Activated T-cell treated with anti-CD3 and anti-CD28 coated beads for 48 hours (primary cell): ENCODE measurements around the gene CACNA1F.

Experiments
- DNase-seq: peaks from one replicate; pipeline ENCODE4 v3.0.0-alpha.2; 2020; ENCODE audit warnings: low read depth

Gene CACNA1F

DNA sequence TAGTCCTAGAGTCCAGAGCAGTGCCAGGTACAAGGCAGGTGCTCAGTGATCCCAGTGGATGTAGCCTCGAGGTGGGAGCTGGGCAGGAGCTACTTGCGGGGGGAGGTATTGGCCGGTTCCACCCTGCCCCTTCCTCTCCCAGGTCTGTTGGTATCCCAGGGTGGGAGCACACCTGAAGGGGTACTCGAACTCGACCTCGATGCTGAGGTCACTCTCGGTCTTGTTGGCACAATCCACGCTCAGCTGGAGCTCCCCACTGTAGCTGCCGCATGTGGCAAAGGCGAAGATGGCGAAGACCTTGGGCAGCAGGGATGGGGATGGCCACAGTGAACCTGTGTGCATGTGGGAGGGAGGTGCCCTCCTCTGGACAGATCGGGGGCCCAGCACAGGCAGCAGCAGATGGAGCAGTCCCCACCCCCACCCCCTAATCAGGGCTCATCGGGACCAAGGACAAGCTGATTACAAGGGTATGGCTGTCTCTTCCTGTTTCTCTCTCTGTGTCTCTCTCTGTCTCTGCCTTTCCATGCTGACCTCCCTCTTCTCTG lies 35.5 kb downstream of the CACNA1F start:
- no peak for DNase-seq

DNA sequence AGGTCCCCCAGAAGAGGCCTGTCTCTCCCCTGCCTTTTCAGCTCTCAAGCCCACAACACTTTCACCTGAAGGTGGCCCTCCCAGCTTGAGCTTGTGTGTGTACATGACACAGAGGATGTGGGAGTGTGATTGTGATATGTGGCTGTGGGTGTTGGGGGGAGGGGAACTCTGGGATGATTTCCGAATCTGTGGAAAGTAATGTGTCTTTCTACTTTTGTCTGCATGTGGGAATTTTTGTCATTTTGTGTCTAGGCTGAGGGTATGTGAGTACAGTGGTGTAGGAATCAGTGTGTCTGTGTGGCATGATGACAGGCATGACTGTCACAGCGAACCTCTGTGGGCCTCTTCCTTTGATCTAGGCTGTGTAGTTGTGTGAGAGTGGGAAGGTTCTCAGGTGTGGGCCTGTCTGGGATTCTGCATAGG lies 39.6 kb downstream of the CACNA1F start:
- no peak for DNase-seq

DNA sequence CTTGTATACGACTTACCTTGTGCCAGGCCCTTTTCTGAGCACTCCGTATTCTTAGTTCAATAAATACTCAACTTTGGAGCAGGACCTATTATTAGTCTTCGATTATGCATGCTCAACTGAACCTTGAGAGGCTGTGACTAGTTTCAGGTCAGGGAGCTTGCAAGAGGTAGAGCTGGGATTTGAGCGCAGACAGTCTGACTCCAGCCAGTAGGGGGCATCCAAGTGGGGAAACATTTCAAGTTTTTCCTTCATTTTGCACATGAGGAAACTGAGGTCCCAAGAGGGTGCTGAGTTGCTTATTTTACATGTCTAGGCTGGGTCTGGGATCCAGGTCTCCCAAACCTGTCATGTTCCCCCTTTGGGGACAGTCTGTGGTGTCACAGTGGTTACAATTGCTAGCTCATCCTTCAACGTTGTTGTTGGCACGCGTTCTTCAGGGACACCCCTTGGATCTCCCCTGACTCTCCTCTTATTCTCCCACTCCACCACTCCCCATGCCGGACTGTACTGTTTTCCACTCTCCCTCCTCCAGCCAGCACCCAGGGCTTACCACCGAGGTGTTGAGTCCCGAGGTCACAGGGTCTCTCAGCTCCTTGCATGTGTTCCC lies 40.3 kb downstream of the CACNA1F start:
- no peak for DNase-seq

DNA sequence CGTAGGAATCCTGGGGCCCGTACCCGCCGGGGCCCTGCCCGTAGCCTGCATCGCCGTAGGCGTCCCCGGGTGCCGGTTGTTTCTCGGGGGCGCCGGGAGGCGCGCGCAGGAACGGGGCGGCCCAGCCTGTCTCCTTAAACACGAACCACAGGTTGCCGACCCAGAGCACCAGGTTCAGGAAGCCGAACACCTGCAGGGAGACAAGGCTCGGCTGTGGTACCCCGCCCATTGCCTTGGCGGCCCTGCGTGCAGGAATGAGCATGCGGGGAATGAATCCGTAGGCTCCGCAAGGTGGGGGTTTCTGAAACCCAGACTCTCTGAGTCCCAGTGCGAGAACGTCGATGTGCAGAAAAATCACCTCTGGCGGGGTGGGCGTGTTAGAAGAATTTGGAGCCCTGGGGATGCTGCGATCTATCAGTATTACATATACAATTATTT lies 41.5 kb downstream of the CACNA1F start:
- DNase-seq: no peak

DNA sequence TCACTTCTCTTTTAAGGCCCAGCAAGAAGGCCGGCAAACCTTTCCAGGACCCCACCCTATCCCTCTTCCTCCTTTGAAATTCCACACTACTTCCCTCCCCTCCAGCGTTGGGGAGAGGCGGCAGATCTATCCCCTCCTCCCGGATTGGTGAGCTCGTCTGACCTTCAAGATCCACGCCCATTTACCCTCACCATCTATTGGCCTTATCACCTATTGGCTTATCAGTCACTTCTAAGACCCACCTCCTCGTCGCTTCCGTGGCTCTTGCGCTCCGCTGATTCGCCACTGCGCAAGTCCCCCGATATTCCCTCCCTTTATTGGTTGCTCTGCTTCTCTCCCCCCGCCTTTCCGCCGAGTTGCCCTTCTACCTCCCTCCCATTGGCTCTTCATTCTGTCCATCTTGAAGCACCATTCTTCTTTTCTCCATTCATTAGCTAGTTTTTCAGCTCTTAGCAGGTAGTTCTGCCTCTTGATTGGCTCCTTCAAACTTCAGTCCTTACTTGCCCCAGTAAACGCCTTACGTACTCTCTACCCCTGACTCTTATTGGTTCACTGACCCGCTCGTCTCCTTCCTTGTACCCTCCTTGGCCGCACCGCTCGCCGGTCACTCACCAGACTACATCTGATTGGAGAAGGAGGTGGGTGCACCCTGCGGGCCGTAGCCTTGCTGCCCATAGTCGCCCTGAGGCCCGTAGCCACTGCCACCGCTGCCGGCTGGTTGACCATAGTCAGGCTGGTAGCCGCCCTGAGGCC lies 42.1 kb downstream of the CACNA1F start:
- peak; percentile 70 for DNase-seq

DNA sequence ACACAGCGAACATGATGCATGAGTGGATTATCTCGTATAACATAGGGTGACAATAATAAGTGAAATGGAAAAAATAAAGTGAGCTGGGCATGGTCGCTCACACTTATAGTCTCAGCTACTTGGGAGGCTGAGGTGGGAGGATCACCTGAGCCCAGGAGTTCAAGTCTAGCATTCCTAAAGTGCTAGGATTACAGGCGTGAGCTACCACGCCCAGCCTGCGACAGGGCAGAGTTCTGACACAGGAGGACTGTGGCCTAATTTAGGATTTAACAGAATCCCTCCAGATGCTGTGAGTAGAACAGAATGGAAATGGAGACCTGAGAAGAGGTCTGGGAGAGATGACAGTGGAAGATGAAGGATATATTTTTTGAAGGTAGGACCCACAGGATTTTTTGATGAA lies 43.5 kb downstream of the CACNA1F start:
- no peak for DNase-seq

DNA sequence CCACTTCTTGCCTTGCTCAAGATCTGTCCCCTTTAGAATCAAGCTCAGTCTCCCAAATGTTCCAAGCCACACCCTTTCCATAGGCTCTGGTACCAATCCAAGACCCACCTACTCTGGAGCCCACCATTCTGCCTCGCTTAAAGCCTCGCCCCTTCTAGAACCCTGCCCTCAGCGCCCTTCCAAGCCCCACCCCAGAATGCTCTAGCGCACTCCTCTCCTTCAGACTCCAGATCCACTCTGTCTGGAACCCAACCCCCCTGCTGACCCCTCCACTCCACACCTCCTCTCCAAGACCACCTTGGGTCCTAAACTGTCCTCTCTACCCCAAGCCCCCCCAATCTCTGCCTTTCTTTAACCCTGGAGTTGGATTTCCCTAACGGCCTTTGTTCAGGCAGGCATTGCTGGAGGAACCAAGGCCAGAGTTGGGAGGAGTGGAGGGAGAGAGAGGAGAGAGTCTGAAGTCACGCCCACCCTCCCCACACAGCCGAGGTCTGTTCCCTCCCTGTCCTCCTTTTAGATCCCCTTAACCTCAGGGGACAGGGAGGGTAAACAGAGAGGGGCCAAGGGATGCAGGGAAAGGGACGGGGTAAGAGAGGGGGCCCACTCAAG lies 44.6 kb downstream of the CACNA1F start:
- DNase-seq: no peak

DNA sequence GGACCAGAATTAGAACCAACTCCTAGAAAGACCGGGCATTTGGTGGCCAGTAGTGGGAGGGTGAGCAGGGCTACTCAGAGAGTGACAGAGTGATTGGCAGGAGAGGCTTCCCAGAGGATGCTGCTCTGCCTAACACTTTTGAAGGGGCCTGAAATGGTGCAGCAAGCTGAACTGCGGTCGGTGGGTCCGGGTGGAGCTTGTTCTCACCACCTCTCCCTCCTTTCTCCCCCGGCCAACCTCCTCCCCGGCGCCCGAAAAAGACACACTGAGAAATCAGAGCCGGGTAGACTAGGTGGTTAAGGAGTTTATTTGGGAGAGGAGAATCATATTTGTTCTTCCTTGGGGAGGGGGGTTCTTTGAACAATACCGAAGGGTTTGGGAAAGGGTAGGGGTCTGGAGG lies 45.6 kb downstream of the CACNA1F start:
- DNase-seq: no peak

DNA sequence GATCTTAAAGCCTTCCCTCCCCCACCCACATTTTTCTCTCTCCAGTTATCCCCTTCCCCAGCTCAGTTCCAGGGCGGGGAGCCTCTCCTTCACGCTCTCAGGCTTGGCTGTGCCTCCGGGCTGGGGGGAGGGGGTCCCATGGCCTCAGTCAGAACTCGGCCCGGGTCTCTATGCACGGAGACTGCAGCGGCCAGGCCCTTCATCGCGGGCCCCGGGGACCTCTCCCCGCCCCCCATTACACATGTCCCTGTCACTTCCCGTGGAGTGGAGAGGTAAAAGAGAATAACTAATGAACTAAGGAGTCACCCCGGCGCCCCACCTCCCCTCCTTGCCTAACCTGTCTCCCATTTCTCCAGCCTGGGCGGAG lies 46.1 kb downstream of the CACNA1F start:
- DNase-seq: no peak

DNA sequence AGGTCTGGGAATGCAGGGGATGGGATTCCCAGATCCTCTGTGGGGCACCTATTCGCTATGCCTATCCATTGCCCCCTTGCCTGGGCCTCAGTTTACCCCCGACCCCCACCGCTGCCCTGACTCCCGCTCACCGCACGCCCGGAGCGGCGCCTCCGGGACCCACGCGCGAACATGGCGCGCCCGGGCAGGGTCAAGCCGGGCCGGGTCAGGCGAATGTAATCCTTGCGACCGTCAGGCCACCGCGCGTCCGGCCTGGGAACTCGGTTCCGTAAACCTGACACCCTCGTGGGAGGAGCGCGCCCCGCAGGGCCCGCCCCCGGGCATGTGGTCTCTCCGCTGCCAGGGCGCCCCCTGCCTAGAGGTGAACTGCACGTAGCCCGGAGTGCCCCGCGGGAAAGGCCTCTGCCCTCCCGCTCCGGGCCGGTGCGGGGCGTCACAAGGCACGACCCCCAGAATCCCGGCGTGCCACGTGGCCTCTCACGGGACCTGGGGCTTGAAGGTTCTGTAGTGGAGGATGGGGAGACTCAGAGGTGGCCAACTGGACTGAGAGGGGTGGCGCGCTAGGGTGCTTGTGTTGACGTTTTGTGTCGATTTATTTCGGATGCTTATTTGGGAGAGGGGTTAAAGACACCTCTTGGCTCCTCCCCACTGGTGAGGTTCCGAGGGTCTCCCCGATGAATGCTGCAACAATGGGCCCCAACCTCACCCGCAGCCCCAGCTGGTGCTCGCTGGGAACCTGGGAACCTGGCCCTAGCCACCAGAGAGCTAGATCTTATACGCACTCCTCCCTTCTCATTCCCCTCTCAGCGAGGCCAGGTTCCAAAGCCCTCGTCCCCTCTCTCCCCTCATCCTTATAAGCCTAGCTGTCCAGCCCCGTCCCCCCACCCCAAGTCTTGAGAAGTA lies 46.8 kb downstream of the CACNA1F start, which contains the start of gene PRICKLE3:
TSS of gene PRICKLE3 (minus strand) at position 249 of the 903 bp plus-strand sequence. CDS start at position 173, 76 bp downstream.
- peak; percentile 76 for DNase-seq

DNA sequence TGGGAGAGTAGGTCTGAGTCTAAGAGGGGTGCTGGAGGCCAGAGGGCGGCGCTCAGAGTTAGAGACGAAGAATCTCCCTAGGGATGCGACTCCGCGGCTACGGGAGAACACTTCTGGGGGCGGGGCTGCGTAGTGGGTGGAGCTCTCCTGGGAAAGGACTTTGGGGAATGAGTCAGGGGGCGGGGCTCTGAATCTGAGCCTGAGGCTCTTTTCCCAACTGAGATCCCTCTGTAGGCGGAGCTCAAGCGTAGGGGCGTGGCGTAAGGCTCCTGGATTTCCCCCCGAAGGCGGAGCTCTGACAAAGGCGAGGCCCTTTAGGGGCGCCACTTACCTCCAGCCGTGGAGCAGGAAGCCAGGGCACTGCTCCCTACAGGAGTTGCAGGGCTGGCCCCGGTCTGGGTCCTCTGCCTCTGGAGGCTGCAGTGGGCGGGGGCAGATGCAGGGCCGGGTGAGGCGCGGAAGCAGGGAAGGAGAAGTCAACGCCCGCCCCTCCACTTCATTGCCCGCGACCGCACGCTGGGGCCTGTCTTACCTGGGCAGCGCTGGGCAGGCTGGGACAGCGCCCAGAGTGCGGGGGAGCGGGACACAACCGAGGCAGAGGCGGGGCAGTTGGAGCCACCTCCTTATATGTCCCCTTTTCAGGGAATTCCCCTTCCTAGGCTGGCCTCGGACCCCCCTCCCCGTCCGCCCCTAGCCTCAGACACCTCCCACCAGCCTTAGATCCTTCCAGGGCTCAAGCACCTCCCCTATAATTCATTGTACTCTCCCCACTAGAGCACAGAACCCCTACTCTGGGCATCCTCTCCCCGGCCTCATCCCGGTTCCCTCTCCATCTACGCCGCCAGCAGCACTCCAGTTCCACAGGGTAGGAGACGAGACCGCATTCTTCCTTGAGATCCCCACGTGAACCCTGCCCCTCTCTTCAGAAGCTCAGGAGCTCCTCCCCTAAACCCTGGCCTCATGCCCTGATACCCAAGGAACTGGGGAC lies 48.6 kb downstream of the CACNA1F start:
- DNase-seq: no peak

DNA sequence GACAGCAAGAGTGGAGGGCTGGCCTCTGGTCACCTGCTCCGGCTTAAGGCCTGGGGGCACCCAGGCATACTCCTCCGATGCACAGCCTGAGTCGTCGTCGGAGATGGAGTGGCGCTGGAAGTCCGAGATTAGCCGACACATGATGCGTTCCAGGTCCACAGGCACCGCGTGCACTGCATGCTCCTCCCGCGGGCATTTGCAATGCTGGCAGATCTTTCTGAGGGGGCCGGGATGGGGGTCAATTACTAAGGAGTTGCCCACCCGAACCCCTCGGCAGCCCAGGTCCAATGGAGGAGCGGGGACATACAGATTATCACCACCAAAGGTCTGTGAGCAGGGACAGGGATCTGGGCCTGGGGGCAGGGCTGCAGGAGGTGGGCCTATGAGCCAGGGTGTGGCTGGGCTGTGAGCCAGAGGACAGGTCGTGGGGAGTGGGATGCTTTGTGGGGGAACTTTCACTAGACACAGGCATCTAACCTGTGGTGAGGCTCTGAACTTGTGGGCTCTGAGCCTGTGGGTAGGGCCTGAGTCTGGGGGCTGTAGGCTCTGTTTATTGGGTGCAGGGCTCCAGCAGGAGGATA lies 49.3 kb downstream of the CACNA1F start:
- no peak for DNase-seq

DNA sequence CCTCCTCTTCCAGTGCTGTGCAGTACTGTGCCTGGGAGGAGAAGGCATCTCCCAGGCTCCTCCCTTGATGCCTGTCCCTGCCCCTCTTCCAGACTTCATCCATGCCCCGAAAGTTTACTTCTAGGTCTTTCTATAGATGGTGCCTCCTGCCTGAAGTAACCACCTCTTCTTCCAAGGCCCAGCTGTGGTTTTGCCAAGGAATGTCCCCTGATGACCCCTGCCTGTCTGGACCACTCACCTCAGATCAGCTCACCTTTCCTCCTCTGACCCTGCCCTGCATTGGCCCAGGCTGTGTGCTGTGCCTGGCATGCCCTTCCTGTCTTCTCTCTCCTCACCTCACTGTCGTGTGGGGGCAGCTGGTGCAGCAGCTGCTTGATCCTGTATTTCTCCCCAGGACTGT lies 53.8 kb downstream of the CACNA1F start:
- no peak for DNase-seq

DNA sequence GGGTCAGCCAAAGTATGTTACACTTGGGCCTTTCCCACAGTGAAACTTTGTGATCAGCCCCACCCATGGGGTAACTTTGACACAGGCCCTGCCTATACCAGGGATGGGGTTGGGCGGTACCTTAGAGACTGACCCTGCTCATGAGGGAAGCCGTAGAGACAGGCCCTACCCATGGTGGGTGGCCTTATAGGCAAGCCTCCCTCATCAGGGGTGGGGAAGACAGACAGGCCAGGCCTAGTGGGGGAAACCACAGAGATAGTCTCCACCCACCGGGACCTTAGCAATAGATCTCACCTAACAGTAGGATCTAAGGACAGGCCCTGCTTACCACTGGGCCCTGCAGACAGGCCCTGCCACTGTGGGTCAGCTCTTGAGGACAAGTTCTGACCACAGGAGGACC lies 54.6 kb downstream of the CACNA1F start:
- no peak for DNase-seq

DNA sequence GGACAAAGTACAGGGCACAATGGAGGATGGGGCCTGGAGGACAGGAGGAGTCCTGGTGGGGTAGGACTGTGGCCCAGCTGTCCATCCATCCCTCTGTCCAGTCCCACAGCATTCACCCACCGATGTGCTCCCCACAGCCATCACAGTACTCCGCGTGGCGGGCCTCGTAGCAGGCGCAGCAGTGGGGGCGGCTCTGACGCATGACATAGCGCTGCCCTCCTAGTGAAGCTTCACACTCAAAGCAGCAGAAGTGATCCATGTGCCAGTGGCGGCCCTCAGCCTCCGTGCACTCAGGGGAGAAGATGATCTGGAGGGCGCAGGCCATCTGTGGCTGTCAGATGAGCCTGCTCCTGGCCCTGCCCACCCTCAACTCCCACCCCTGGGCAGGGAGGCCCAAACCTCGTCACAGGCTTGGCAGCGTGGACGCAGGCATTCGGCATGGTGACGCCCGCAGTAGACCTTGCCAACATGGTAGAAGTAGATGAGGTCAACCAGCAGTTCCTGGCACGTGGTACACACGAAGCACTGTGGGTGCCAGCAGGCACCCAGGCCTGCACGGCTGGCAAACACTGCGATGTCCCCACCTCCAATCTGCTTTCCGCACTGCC lies 55.2 kb downstream of the CACNA1F start:
- DNase-seq: no peak

DNA sequence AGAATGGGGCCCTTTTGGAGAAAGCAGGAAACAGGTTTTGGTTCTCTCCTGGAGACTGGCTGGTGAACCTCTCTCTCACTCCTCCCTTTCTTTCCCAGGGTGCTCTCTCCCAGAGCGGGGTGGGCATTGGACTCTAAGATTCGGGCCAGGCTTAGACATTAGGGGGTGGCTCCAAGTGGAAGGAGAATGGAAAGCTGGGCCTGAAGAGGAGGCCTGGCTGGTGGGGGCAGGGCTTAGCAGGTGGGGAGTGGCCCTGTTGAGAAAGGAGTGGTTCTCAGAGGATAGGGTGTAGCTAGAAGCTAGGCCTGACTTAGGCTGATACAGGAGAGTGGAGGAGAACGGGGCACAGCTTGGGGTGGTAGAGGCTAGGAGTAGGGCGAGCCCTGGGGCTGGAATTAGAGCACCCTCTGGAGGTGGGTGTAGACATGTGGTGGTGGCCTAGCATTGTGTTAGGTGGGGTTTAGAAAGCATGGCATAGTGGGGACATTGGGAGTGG lies 55.8 kb downstream of the CACNA1F start:
- no peak for DNase-seq

DNA sequence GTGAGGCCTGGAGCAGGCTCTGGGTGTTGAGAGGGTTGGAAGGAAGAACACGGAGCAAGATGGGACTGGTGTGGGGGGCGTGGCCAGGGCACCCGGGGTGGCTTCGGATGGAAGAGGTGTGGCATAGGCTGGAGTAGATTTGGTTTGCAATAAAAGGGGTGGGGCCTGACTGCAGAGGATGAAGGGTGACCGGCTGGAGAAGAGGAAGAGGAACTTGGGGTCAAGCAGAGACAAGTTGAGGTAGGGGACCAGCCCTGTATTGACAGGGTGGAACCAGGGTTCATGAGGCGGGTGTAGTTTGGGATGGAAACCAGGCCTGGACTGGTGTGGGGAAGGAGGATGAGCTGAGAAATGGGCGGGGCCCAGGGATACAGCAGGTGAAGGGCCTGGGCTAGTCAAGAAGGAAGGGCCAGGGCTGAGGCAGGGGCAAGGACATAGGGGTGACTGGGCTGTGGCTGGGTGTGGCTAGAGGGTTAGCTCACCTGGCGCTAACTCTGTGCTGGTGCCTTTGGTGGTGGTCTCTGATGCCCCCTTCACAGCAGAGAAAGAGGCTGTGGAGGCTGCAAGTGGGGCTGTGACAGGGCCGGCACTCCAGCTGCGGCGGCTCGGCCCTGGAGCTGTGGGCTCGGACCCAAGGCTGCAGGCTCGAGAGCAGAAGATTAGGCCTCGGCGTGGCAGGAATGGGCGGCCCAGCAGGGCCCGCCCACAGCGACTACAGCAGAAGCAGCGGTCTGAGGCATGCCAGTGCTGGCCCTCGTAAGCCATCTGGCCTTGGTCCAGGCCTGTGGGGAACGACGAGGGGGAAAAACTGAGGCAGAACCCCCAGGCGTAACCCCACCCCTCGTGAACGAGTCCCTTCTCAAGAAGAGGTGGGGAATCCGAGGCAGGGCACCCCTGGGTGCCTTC lies 56.5 kb downstream of the CACNA1F start:
- DNase-seq: no peak

DNA sequence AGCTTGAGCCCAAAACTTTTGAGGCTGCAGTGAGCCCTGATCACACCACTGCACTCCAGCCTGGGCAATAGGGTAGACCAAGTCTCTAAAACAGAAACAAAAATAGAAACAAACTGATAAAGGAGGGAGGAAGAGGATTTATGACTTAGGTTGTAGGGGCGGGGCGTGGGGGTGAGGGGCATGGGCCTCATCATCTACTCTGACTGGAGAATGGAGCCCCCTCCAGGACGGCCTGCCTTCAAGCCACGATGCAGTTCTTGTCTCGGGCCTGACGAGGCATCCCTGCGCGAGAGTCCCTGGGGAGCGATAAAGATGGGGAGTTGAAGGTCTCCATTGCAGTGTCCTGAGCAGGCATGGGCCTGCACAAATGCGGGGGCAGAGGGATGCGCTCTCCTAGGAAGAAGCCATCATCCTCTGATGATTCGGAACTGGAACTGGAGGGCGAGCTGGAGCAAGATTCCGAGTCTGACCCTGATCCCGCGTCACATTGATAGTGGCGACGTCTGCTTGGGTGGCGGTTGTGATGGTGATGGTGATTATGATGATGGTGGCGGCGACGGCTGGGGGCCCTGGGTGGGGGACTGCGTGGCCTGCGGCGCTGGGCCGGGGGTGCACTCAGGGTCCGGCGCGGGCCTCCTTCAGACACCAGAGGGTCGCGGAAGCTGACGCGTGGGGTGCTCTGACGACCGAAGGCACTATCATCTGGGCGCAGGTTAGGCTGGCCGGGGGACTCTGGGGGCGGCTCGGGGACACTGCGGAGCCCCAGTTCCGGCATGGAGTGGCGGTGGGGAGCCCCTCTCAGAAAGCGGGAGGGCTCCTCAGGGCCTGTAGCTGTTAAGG lies 57.5 kb downstream of the CACNA1F start:
- DNase-seq: no peak
